ENCODE measurements around the gene EPHA7.

DNA sequence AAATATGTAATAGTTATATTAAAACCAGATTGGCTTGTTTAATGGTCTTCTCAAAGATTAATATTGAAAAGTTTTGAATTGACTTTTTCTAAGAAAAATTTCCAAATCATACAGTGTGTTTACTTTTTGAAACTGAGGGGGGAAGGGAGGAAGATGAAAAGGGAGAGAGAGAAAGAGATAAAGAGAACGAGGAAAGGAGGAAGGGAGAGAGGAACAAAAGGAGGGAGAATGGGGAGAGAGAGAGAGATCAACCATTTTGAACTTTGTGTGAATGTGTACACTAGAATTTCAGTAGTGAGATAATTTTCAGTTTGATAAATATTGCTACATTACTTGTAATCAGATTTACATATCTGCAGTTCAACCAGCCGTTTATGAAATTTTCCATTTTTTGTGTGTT, 124.5 kb downstream of the EPHA7 start:
- TF ChIP-seq EP300 (conservative IDR thresholded peaks at IDR 0.05; ENCODE audit: poor library complexity, severe bottlenecking) (no peak), RAD21 (conservative IDR thresholded peaks at IDR 0.05) (no peak), EZH2 (IDR thresholded peaks at IDR 0.05; ENCODE audit: borderline replicate concordance, insufficient read depth, low read length, poor library complexity, severe bottlenecking) (no peak), TAF1 (IDR thresholded peaks at IDR 0.05; ENCODE audit: low read depth) (no peak), MXI1 (conservative IDR thresholded peaks at IDR 0.05; ENCODE audit: poor library complexity, severe bottlenecking) (no peak), SMC3 (conservative IDR thresholded peaks at IDR 0.05; ENCODE audit: poor library complexity) (no peak)
- TF ChIP-seq, protein P1, sequence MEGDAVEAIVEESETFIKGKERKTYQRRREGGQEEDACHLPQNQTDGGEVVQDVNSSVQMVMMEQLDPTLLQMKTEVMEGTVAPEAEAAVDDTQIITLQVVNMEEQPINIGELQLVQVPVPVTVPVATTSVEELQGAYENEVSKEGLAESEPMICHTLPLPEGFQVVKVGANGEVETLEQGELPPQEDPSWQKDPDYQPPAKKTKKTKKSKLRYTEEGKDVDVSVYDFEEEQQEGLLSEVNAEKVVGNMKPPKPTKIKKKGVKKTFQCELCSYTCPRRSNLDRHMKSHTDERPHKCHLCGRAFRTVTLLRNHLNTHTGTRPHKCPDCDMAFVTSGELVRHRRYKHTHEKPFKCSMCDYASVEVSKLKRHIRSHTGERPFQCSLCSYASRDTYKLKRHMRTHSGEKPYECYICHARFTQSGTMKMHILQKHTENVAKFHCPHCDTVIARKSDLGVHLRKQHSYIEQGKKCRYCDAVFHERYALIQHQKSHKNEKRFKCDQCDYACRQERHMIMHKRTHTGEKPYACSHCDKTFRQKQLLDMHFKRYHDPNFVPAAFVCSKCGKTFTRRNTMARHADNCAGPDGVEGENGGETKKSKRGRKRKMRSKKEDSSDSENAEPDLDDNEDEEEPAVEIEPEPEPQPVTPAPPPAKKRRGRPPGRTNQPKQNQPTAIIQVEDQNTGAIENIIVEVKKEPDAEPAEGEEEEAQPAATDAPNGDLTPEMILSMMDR (IDR thresholded peaks at IDR 0.05; ENCODE audit: poor library complexity, severe bottlenecking) = no peak

Data from neural cell (in vitro differentiated cells).